H9 (cell line): Measurements from ENCODE around the gene BRCA2. TPM values are rescaled to one million over a fixed set of nuclear protein-coding genes. Genes with fewer than 3 reads are reported as not detected.

Experiments used
- DNase-seq: peaks from one replicate; pipeline ENCODE4 v3.0.0-alpha.2; 2017
- H2AFZ ChIP-seq: one replicate; pipeline ENCODE4 v1.6.1; 2013; ENCODE audit warnings: mild to moderate bottlenecking, low read length, control low read depth, moderate library complexity
- H2AK5ac ChIP-seq: 2 replicates; pipeline ENCODE4 v1.6.1; 2013; ENCODE audit warnings: low read length, control low read depth, mixed read lengths; ENCODE audit not compliant: insufficient read length
- H2BK120ac ChIP-seq: one replicate; pipeline ENCODE4 v1.6.1; 2013; ENCODE audit warnings: low read depth, mild to moderate bottlenecking, low read length, control low read depth, inconsistent platforms; ENCODE audit not compliant: poor library complexity, severe bottlenecking
- H2BK12ac ChIP-seq: 2 replicates; pipeline ENCODE4 v1.6.1; 2013; ENCODE audit warnings: low read length, control low read depth, mixed read lengths, low read depth; ENCODE audit not compliant: insufficient read length
- H2BK15ac ChIP-seq: 2 replicates; pipeline ENCODE4 v1.6.1; 2013; ENCODE audit warnings: low read depth, low read length, control low read depth
- H2BK20ac ChIP-seq: one replicate; pipeline ENCODE4 v1.6.1; 2013; ENCODE audit warnings: low read depth, mild to moderate bottlenecking, low read length, control low read depth, inconsistent platforms; ENCODE audit not compliant: poor library complexity, severe bottlenecking
- H2BK5ac ChIP-seq: 2 replicates; pipeline ENCODE4 v1.6.1; 2013; ENCODE audit warnings: low read length, control low read depth, mixed read lengths; ENCODE audit not compliant: insufficient read length
- H3K14ac ChIP-seq: 2 replicates; pipeline ENCODE4 v1.6.1; 2013; ENCODE audit warnings: low read length, control low read depth; ENCODE audit not compliant: insufficient read depth
- H3K18ac ChIP-seq: 2 replicates; pipeline ENCODE4 v1.6.1; 2013; ENCODE audit warnings: low read depth, mild to moderate bottlenecking, mixed read lengths, low read length, control low read depth; ENCODE audit not compliant: insufficient read length
- H3K23ac ChIP-seq: 2 replicates; pipeline ENCODE4 v1.6.1; 2013; ENCODE audit warnings: low read length, control low read depth, mixed read lengths, low read depth; ENCODE audit not compliant: insufficient read length
- H3K23me2 ChIP-seq: 2 replicates; pipeline ENCODE4 v1.6.1; 2013; ENCODE audit warnings: low read depth, mild to moderate bottlenecking, mixed read lengths, low read length, control low read depth; ENCODE audit not compliant: insufficient read length, poor library complexity, severe bottlenecking
- H3K27ac ChIP-seq: 2 replicates; pipeline ENCODE4 v1.5.1; 2013; ENCODE audit warnings: low read length, control low read depth, mixed read lengths, low read depth; ENCODE audit not compliant: insufficient read length
- H3K27me3 ChIP-seq: 2 replicates; pipeline ENCODE4 v1.6.1; 2013; ENCODE audit warnings: low read length, control low read depth, inconsistent platforms; ENCODE audit not compliant: insufficient read depth
- H3K4ac ChIP-seq: 2 replicates; pipeline ENCODE4 v1.6.1; 2013; ENCODE audit warnings: low read depth, mild to moderate bottlenecking, control low read depth, inconsistent platforms, low read length, moderate library complexity
- H3K4me1 ChIP-seq: 2 replicates; pipeline ENCODE4 v1.6.1; 2013; ENCODE audit warnings: low read length, control low read depth, inconsistent platforms; ENCODE audit not compliant: insufficient read depth
- H3K4me2 ChIP-seq: 2 replicates; pipeline ENCODE4 v1.6.1; 2013; ENCODE audit warnings: low read length, control low read depth, mixed read lengths; ENCODE audit not compliant: insufficient read length, insufficient read depth
- H3K56ac ChIP-seq: 2 replicates; pipeline ENCODE4 v1.6.1; 2013; ENCODE audit warnings: low read depth, mild to moderate bottlenecking, mixed read lengths, low read length, control low read depth; ENCODE audit not compliant: insufficient read length
- H3K79me1 ChIP-seq: 2 replicates; pipeline ENCODE4 v1.6.1; 2013; ENCODE audit warnings: low read depth, mild to moderate bottlenecking, moderate library complexity, low read length, control low read depth, inconsistent platforms; ENCODE audit not compliant: insufficient read depth, poor library complexity, severe bottlenecking
- H3K79me2 ChIP-seq: 2 replicates; pipeline ENCODE4 v1.6.1; 2013; ENCODE audit warnings: low read length, control low read depth, inconsistent platforms; ENCODE audit not compliant: insufficient read depth
- H3K9ac ChIP-seq: 2 replicates; pipeline ENCODE4 v1.6.1; 2013; ENCODE audit warnings: low read length, control low read depth, mixed read lengths; ENCODE audit not compliant: insufficient read length; ENCODE audit errors: extremely low read depth
- H3K9me3 ChIP-seq: one replicate; pipeline ENCODE4 v1.6.1; 2013; ENCODE audit warnings: low read depth, low read length, inconsistent platforms; ENCODE audit not compliant: control insufficient read depth
- H3T11ph ChIP-seq: one replicate; pipeline ENCODE4 v1.6.1; 2013; ENCODE audit warnings: mild to moderate bottlenecking, low read length, control low read depth, inconsistent platforms
- H4K20me1 ChIP-seq: one replicate; pipeline ENCODE4 v1.6.1; 2013; ENCODE audit not compliant: control insufficient read depth, insufficient read length, insufficient read depth
- H4K5ac ChIP-seq: 2 replicates; pipeline ENCODE4 v1.6.1; 2013; ENCODE audit warnings: low read depth, mild to moderate bottlenecking, mixed read lengths, low read length, control low read depth; ENCODE audit not compliant: insufficient read length
- H4K8ac ChIP-seq: replicated peaks from 2 replicates; pipeline ENCODE4 v1.6.1; 2013; ENCODE audit warnings: low read length, control low read depth, mixed read lengths, low read depth; ENCODE audit not compliant: insufficient read length
- H4K91ac ChIP-seq: 2 replicates; pipeline ENCODE4 v1.6.1; 2013; ENCODE audit warnings: low read depth, mild to moderate bottlenecking, moderate library complexity, mixed read lengths, low read length, control low read depth; ENCODE audit not compliant: insufficient read length
- H3K27ac Mint-ChIP-seq, 3 experiments: 2 replicates in 2 of 3; 3 replicates in 1 of 3; pipeline ENCODE4 v1.8.0; 2020 to 2021; ENCODE audit warnings: mixed read lengths in 3 of 3, mild to moderate bottlenecking in 1 of 3, moderate library complexity in 1 of 3
- H3K27me3 Mint-ChIP-seq: 2 replicates; pipeline ENCODE4 v1.8.0; 2021; ENCODE audit warnings: low read depth, mild to moderate bottlenecking, moderate library complexity, mixed read lengths
- H3K36me3 Mint-ChIP-seq, 3 experiments: 2 replicates in 2 of 3; 3 replicates in 1 of 3; pipeline ENCODE4 v1.8.0; 2020 to 2021; ENCODE audit warnings: low read depth in 3 of 3, mixed read lengths in 3 of 3; ENCODE audit not compliant: insufficient read depth in 1 of 3
- H3K4me1 Mint-ChIP-seq, 2 experiments: 2 replicates each; pipeline ENCODE4 v1.8.0; 2020; ENCODE audit warnings: mixed read lengths in 2 of 2
- H3K4me3 Mint-ChIP-seq, 2 experiments: 2 replicates in 1 of 2; 3 replicates in 1 of 2; pipeline ENCODE4 v1.8.0; 2020 to 2021; ENCODE audit warnings: mild to moderate bottlenecking in 2 of 2, mixed read lengths in 2 of 2, moderate library complexity in 1 of 2
- H3K9me3 Mint-ChIP-seq, 2 experiments: 2 replicates in 1 of 2; 3 replicates in 1 of 2; pipeline ENCODE4 v1.8.0; 2020; ENCODE audit warnings: mild to moderate bottlenecking in 2 of 2, mixed read lengths in 2 of 2, moderate library complexity in 1 of 2
- CTCF ChIP-seq: fragments of 200-600 bp; sonication (generic); conservative IDR thresholded peaks from 3 replicates; pipeline ENCODE4 v1.8.0; 2021; ENCODE audit warnings: antibody characterized with exemption, mild to moderate bottlenecking
- WGBS: extraction: QIAGEN DNeasy Blood & Tissue Kit; methylation state at CpG from one replicate; pipeline ENCODE4 v1.1.7; 2013; ENCODE audit warnings: missing lambda C conversion rate, low lambda C conversion rate, mixed read lengths; ENCODE audit not compliant: insufficient read length; ENCODE audit errors: extremely low coverage; 5-methylcytosine and 5-hydroxymethylcytosine counted together
- total RNA-seq: library from RNA; stranded (reverse); gene quantifications from 2 replicates; pipeline ENCODE4 v1.2.1, GENCODE V29; 2021

Gene BRCA2
- total RNA-seq, 1 experiment from 2014 or later, result 17.0 TPM

GRCh38 chr13:32448972-32449371, 133.7 kb downstream of the BRCA2 start:
- Histone ChIP-seq H3K18ac (no peak overlapping the region), H2BK120ac (no peak overlapping the region), H3K4ac (no peak overlapping the region), H3K9ac (no peak overlapping the region), H3K9me3 (no peaks in the 10 kb centered on the region), H3K27ac (no peak overlapping the region), H3K27me3 (no peaks in the 10 kb centered on the region), H2BK20ac (no peak overlapping the region), H3K14ac (no peak overlapping the region), H3K23me2 (no peaks in the 10 kb centered on the region), H3K79me1 (no peaks in the 10 kb centered on the region), H4K20me1 (no peaks in the 10 kb centered on the region), H3K4me2 (no peak overlapping the region), H3K4me1 (no peaks in the 10 kb centered on the region), H2BK5ac (no peak overlapping the region), H3K56ac (no peak overlapping the region), H2BK15ac (no peak overlapping the region), H4K91ac (no peak overlapping the region), H4K8ac (no peak overlapping the region), H3K23ac (no peak overlapping the region), H4K5ac (no peak overlapping the region), H3K79me2 (no peaks in the 10 kb centered on the region), H2AFZ (no peak overlapping the region), H3T11ph (no peak overlapping the region), H2BK12ac (no peak overlapping the region), H2AK5ac (no peak overlapping the region)
- no CpG with 5 or more reads among the region's 1 CpG for WGBS
- no peak for DNase-seq
- H3K9me3 Mint-ChIP-seq, result no peaks in the 10 kb centered on the region; a peak in 1 of 5 replicates
- H3K4me3 Mint-ChIP-seq, result no peak overlapping the region
- no peak overlapping the region for H3K27ac Mint-ChIP-seq
- no peaks in the 10 kb centered on the region for H3K27me3 Mint-ChIP-seq
- H3K4me1 Mint-ChIP-seq, result no peaks in the 10 kb centered on the region
- no peak for TF ChIP-seq CTCF
- peaks cover 0 to 7% (median 1%) of the 10 kb centered on the region in 3 experiments; a peak in 2 of 7 replicates for H3K36me3 Mint-ChIP-seq

Other genes with a start within 250 kb of the BRCA2 start
- 0.20 TPM in 1 of 2 replicates, not detected in the other for gene ZAR1L, start 145 bp upstream of the BRCA2 start, total RNA-seq
- gene N4BP2L1, start 112.6 kb downstream of the BRCA2 start, total RNA-seq, result 1.5 and 2.9 TPM in 2 replicates
- gene N4BP2L2, start 223.3 kb downstream of the BRCA2 start, total RNA-seq, result 58.0 and 61.4 TPM in 2 replicates